GM21423 (cell line): ENCODE results near the gene ACSL1.

ENCODE experiments used
- ATAC-seq: cut with Tn5 transposase; IDR thresholded peaks from one replicate; pipeline ENCODE4 v1.9.1; 2021; ENCODE audit warnings: mild to moderate bottlenecking, moderate library complexity; ENCODE audit not compliant: unreplicated experiment

The ACSL1 gene, protein sequence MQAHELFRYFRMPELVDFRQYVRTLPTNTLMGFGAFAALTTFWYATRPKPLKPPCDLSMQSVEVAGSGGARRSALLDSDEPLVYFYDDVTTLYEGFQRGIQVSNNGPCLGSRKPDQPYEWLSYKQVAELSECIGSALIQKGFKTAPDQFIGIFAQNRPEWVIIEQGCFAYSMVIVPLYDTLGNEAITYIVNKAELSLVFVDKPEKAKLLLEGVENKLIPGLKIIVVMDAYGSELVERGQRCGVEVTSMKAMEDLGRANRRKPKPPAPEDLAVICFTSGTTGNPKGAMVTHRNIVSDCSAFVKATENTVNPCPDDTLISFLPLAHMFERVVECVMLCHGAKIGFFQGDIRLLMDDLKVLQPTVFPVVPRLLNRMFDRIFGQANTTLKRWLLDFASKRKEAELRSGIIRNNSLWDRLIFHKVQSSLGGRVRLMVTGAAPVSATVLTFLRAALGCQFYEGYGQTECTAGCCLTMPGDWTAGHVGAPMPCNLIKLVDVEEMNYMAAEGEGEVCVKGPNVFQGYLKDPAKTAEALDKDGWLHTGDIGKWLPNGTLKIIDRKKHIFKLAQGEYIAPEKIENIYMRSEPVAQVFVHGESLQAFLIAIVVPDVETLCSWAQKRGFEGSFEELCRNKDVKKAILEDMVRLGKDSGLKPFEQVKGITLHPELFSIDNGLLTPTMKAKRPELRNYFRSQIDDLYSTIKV

DNA sequence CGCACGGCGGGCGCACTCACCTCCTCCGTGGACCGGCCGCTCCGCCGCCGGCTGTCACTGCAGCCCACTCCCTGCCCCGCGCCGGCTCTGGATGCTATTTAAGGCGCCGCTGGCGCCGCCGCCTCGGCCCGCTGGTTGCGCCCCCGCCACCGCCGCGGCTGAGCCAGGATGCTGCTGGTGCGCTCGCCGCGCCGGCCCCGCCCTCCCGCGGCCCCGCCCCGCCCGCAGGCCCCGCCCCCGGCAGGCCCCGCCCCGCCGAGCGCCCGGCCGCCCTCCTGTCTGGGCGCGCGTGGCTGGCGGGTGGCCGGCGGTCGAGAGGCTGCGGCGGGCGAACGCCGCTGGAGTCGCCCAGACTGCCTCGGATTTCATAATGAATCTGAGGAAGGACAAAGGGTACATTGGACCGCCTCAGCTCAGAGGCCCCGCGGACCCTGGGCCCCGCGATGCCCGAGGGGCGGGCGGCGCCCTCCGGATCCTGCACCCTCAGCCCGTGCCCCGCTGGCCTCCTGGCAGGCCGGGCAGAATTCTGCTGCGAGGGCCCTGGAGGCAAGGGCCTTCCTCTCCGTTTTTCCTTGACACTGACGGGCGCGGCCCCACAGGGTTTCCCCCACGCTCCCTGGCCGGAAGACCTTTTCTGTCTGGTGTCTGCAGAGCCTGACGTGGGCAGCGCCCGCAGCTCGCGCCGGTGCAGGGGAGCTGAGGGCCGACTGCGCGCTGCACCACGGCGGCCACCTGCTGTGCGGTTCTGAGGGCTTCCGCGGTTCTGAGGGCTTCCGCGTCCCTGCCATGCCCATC, at the start of gene ACSL1:
ACSL1 (minus strand) TSS at position 73 of the 795 bp plus-strand sequence. CDS start 22,454 bp downstream, outside the sequence.
- peak; percentile 58 for ATAC-seq

DNA sequence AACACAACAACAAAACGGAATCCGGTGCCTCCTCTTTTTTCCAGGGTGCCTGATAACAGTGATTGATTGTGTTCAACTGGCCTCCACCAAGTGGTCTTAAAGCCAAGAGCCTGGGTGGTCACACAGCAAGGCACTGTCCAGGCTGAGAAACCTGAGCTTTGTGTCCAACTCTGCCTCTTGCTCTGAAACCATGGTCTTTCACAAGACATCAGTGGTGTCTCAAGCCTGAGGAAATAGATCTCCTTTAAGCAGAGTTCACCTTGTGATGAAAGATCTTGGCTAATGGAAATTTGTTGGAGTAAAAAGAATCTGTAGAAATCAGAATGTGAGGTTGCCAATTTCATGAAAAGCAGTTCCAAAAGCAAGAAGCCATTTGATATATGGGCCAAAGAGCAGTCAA, 47.3 kb upstream of the ACSL1 start:
- no peak for ATAC-seq

DNA sequence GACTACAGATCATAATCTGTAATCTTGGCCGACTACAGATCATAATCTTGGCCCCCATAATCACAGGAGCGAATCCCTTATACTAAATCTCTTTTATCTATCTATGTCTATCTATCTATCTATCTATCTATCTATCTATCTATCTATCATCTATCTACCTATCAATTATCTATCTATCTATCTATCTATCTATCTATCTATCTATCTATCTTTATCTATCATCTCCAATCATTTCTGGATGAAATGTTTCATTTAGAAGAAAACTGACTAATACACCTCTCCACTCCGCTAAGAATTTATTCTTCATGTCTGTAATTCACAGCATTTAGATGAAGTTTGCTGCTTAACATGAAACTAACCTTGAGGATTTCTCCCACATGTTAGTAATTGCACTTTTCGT, 45.0 kb upstream of the ACSL1 start:
- ATAC-seq: no peak

DNA sequence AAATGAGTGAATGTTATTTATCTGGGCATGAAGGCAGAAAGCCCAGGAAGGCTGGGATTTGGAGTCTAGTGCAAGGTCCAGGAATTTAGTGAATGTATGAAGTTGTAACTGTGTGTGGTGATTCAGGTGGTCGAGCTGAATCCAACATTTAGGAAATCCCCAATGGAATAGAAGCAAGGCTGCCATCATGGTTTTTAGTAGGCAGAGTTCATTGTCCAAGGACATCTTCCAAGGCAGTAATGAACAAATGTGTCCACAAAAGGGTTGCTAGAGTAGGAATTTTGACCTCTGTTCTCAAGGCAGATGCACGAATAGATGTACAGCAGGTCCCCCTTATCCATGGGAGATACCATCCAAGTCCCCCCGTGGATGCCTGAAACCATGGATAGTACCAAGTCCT, 42.9 kb upstream of the ACSL1 start:
- no peak for ATAC-seq

DNA sequence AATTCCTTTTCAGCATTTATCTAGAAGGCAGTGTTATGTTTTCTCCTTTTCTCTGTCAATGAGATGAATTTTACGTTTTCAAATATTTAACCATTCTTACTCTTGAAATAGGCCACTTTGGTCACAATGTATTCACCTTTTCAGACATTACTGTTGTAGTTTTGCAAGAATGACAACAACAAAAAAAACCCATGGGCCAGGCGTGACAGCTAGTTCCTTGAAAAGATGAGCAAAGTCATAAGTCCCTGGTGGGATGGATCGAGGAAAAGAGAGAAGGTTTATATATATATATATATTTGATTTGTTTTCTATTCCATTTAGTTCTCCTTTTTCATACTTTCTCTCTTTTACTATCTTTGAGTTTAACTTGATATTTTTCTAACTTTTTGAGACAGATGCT, 38.1 kb upstream of the ACSL1 start:
- ATAC-seq: no peak

DNA sequence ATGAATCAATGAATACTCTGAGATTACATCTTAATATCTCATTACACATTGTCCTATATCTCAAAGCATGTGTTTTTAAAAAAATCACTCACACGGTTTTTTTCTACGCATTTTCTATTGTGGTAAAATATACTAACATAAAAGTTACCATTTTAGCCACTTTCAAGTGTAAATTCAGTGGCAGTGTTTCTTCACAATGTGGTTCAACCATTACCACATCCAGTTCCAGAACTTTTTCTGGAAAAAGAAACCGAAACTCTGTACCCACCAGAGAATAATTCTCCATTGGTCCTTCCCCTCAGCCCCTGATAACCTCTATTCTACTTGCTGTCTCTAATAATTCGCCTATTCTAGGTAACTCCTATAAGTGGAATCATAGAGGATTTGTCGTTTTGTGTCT, 35.3 kb upstream of the ACSL1 start:
- ATAC-seq: no peak

DNA sequence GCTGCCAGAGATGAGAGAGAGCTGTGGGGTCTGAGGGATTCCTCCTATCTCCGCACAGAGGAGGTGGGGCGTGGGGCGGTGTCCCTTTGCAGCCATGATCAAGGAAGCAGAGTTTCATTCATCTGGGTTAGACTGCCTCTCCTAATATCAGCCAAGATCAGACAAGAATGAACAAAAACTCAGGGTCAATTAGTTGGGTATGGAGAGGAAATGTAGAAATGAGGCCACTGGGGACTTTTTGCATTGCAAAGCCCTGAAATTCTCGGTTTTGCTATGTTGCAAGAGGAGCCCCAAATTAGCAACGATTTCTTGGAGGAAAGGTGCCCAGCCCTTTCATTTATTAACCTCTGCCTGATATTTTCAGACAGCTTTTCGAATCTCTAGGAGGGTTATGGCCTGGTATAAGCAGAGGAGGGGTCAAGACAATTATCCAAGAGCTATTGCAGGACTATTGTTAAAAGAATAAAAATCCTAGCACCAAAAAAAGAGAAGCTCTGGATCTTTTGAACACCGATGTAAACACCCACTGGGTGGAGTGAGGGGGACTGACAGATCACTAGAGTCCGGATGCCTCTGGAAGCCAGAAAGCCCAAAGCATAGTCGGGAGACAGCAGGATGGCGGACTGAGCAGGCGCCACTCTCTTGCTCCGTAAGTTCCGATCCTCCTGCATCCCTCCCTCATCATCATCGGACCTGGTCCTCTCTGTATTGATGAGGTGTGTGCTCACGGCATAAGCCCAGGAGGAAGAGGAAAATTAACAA, 34.4 kb upstream of the ACSL1 start:
- peak; percentile 56 for ATAC-seq

DNA sequence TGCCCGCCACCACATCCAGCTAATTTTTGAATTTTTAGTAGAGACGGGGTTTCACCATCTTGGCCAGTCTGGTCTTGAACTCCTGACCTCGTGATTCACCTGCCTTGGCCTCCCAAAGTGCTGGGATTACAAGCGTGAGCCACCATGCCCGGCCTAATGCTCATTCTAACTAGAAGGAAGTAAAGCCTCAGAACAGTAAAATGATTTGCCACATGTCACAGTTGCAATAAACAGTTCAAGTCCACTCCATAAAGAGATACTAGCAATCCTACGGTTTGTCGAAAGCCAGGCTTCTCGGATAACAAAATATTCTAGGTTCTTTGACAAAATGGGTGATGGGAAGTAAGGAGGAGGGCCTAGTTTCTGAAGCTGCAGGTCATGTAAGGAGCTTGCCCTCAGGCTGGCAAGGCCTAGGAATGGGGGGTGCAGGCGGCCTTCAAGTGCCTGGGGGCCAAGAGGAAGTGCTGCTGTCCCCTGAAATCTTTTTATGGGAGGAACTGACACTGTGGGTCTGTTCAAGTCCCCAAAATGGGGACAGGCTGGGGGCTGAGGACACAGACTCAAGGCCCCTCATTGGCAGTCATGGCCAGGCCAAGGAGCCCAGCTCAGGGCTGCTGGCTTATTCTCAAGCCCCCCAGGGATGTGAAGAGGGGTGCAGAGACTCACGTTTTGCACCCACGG, 31.8 kb upstream of the ACSL1 start:
- no peak for ATAC-seq

DNA sequence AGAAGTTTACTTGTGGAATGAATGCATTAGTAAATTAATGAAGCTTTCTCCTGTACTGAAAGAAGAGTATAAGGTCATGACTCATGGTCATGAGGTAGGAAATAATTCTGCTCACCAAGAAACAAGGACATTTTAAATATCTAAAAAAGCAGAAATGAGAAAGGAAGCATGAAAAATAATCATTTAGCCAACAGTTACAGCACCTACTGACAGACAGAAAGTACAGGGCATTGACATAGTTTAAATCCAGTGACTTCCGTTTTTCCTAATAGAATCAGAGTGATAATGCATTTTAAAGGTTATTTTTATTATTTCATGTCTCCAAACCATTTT, 30.5 kb upstream of the ACSL1 start:
- ATAC-seq: peak; percentile 35

DNA sequence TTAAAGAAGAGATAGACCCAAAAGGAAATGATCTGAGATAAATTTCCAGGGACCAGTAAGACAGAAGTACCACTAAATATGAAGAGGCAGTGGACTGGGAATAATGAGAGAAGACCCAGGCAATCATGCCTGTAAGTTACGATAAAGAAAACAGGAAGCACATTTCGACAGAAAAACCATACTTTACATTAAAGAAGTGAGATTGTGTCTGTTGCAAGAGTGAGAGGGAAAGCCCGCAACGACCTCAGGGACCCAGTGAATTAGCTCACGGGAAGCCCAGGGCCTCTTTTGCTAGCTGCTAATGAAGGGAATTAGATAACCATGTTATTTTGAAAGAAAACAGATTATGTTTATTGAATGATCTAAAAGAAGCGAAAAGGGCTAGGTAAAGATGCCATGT, 28.9 kb upstream of the ACSL1 start:
- no peak for ATAC-seq

DNA sequence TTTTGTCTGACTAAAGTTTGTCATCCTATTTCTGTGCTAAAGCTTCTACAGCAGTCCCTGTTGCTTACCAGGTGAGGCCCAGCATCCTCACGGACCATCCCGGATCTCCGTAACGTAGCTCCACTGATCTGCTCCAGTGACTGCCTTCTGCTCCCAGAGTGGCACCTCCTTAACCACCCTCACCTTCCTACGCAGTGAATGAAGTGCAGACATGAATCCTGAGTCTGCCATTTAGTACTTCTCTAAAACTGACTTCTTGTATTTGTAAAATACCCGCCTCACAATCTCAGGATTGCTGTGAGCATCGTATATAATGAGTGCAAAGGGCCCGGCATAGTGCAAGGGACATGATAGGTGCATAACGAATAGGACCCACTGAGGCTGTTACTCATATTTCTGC, 27.7 kb upstream of the ACSL1 start:
- ATAC-seq: no peak

DNA sequence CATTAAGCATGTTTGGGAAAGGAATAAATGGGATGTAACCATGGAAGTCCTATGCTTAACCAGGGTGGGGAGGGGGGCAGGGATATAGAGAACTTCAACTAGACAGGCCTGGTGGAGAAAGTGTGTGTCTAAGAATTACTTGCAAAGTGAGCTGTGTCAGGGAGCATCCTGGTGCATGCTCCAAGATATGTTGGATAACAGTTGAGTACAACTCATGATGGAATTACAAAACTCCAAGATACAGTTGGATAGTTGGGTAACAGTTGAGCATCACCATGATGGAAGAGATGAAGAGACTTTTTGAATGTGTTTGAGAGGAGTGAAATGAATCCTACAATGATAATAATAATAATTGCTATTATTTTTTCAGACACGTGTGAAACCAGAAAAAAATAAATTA, 26.1 kb upstream of the ACSL1 start:
- ATAC-seq: no peak

DNA sequence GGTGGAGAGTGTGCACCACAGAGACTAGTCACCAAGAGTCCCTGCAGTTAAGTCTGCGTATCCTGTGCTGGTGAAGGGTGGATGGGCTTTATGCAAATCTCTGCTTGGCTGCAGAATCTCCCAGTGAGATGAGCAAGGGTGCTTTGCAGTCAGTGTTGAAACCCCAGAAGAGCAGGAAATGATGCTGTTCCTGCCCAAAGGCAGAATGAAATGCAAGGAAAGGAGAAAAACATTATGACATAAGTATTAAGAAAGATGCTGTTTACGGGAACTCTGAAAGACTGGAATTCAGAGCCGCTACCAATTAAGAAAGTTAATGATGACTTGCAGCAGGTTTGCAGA, 25.4 kb upstream of the ACSL1 start:
- ATAC-seq: peak; percentile 73

DNA sequence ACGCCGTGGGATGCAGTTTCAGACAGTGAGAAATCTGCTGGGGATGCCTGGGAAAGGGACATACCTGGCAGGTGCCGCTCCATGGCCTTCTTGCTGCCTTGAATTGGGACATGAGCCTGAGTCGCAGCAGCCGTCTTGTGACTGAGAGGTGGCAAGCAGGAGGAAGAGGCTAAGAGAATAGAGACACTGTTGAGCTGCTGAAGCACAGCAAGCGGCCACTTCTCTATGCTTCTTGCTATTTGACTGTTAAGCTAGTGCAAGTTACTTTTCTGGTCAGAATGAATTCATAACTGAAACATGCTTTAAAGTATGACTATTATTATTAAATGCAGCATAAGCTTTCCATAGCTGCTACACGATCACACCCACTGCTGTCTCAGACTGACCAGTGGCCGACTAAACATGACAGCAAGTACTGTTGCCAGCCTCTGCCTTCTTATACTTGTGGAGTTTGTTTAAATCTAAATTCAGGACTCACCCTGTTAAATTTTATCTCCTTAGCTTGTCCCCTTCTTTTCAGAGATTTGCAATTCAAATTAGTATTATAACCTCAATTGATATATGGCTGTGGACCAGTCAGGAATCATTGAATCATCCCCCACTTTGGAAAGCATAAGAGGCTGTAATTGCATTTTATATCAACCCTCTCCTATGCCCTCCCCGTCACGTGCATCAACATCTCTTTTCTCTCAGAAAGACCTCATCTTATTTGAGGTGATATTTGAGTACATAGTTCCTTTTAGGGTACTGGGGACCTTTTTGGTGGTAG, 24.8 kb upstream of the ACSL1 start:
- peak; percentile 30 for ATAC-seq

DNA sequence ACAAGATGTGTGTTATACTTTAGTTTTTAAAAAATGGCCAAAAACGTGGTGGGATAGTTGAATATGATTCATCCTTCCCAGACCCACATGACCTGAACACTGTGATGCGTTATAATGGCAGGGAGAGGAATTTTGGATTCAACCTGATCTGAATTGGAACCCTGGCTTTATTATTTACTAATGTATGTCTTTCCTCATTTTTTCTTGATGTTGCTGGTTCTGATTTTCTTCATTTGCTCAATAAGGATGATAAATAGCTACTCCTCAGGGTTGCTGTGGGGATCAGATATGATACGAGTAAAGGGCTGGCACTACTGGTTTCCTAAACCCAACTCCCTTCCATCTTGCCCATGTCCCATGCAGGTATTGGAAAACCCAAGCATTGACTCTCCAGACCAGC, 24.2 kb upstream of the ACSL1 start:
- no peak for ATAC-seq

DNA sequence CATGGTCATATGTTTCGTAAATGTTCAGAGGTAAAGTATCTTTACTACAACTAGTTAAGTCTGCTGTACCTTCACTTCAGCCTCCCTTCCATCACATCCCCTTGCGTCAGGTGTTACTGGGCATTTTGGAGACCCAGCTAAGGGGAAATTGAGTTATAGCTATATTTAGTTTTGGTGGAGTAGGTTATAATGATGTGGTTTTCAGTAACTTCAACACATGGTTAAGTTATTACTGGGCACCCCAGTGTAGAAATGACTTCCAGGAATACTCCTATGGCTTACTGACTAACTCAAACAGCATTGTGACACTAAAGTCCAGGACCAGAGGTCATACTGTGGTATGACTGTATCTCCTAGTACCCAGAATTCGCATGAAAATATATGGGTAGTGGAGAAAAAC, 23.4 kb upstream of the ACSL1 start:
- peak; percentile 30 for ATAC-seq

DNA sequence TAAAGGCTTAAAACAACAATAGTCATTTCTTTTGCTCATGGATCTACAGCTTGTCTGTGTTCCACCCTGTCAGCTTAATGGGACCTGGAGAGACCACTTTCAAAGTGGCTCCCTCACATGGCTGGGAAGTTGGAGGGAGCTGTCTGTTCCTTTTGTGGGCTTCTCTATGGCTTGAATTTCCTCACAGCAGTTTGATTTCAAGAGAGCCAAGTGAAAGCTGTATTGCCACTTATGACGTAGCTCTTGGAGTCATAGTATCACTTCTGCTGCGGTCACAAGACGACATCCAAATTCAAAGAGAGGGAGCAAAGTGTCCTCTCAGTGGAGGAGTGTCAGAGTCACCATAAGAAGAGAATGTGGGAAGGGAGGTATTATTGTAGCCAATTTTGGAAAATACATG, 22.7 kb upstream of the ACSL1 start:
- no peak for ATAC-seq

DNA sequence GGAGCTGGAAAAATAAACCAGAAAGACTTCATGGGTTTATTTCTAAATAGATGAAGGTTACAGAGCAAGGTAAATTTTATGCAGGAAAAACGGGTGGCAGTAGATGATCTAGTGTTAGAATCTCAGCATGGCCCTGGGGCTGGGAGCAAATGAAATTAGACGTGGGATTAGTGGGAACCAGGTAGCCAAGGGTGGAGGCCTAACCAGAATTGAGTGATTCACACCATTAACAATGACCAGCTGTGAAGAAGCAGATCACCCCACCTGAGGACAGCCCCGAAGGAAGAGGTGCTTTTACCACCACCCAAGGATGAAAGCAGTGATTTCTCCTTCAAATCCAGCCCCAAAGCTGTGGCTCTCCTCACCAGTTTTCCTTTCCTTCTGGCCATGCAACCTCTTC, 20.8 kb upstream of the ACSL1 start:
- ATAC-seq: no peak

DNA sequence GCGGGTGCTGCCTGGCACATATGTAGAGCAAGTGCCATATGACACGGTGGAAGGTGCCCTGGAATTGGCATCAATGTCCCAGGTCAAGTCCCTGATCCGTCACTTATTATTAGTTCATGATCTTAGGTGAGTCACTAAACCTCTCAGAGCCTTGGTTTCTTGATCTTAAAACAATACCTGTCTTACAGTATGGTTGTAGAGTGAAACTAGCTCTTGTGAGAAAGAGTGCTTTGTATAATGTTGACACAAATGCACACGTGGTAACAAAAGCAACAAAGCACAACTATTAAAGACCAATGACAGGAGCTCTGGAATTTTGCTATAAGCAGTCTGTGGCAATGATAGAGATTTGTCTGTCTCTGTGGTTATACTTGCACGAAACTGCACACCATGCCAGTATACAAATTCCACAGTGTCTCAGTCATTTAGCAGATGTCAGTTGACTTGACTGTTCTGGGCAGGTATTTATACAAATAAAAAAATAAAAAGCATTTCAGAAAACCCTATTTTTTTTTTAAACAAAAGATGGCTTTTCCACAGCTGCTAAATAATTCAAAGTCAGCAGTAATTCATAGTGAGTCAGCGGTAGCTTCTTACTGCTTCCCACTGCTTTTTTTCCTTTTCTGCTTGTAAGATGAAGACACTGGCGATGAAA, 19.7 kb upstream of the ACSL1 start:
- peak; percentile 35 for ATAC-seq
